H1 (cell line): ENCODE results near the gene ZNF823. TPM values are rescaled to one million over a fixed set of nuclear protein-coding genes. Genes with fewer than 3 reads are reported as not detected.

ENCODE experiments used
- CTCF ChIA-PET: fragments of 300-600 bp; sonication (Branson Sonifier 250); formaldehyde crosslinking; loops from one replicate; lab custom pipeline; 2021; ENCODE audit not compliant: partially characterized antibody; lab: Charles Lee
- POLR2A ChIA-PET: fragments of 300-600 bp; sonication (Branson Sonifier 250); formaldehyde crosslinking; loops from one replicate; lab custom pipeline; 2021; ENCODE audit warnings: inconsistent platforms; ENCODE audit not compliant: partially characterized antibody; lab: Charles Lee
- DNase-seq, 2 experiments: peaks; one replicate each; pipeline versions ENCODE4 v3.0.0 to v3.0.0-alpha.2; 2010 to 2022; ENCODE audit warnings: low spot score in 2 of 2, low read depth in 1 of 2, mixed read lengths in 1 of 2
- FAIRE-seq: peaks from 2 replicates; lab custom pipeline; 2011; peaks lifted over from hg19 to GRCh38; lab: Jason Lieb, UNC
- H2AFZ ChIP-seq: 2 replicates; pipeline ENCODE4 v1.8.1; 2012; ENCODE audit warnings: low read length, inconsistent platforms
- H2AK5ac ChIP-seq: 2 replicates; pipeline ENCODE4 v1.6.1; 2013; ENCODE audit warnings: low read depth, low read length
- H2BK120ac ChIP-seq: replicated peaks from 2 replicates; pipeline ENCODE3; 2013; ENCODE audit warnings: low read depth, low read length, inconsistent platforms
- H2BK12ac ChIP-seq: 2 replicates; pipeline ENCODE4 v1.6.1; 2013; ENCODE audit warnings: low read depth, low read length
- H2BK15ac ChIP-seq: 2 replicates; pipeline ENCODE4 v1.6.1; 2013; ENCODE audit warnings: low read length
- H2BK20ac ChIP-seq: 2 replicates; pipeline ENCODE4 v1.6.1; 2013; ENCODE audit warnings: low read length
- H2BK5ac ChIP-seq: 2 replicates; pipeline ENCODE4 v1.6.1; 2013; ENCODE audit warnings: low read depth, low read length
- H3K14ac ChIP-seq: 2 replicates; pipeline ENCODE4 v1.6.1; 2013; ENCODE audit warnings: inconsistent platforms; ENCODE audit not compliant: insufficient read length
- H3K18ac ChIP-seq: 2 replicates; pipeline ENCODE4 v1.6.1; 2013; ENCODE audit warnings: low read length; ENCODE audit errors: extremely low read depth
- H3K23ac ChIP-seq: 2 replicates; pipeline ENCODE4 v1.6.1; 2013; ENCODE audit warnings: inconsistent platforms; ENCODE audit not compliant: insufficient read length
- H3K23me2 ChIP-seq: 2 replicates; pipeline ENCODE4 v1.6.1; 2013; ENCODE audit warnings: low read depth, low read length
- H3K27ac ChIP-seq: 2 replicates; pipeline ENCODE4 v1.6.1; 2011; ENCODE audit warnings: low read depth, low read length, inconsistent platforms
- H3K27me3 ChIP-seq, 4 experiments: replicated peaks in 1 of 4; 1 replicate in 1 of 4; 2 replicates in 3 of 4; pipeline versions ENCODE4 v1.6.1 to v1.8.1; 2011 to 2013; ENCODE audit warnings: low read length in 3 of 4, mild to moderate bottlenecking in 3 of 4, inconsistent platforms in 2 of 4, mixed read lengths in 2 of 4, moderate library complexity in 1 of 4; ENCODE audit not compliant: control insufficient read depth in 3 of 4, insufficient read depth in 3 of 4; ENCODE audit errors: extremely low read depth in 1 of 4
- H3K36me3 ChIP-seq, 4 experiments: 2 replicates each; pipeline versions ENCODE4 v1.6.1 to v1.8.1; 2011 to 2013; ENCODE audit warnings: mild to moderate bottlenecking in 4 of 4, low read length in 3 of 4, moderate library complexity in 2 of 4, control low read depth in 1 of 4, inconsistent platforms in 1 of 4; ENCODE audit not compliant: insufficient read depth in 4 of 4, control insufficient read depth in 2 of 4
- H3K4ac ChIP-seq: replicated peaks from 2 replicates; pipeline ENCODE3; 2013; ENCODE audit warnings: low read length, low read depth, mixed read lengths, inconsistent platforms; ENCODE audit not compliant: insufficient read length
- H3K4me1 ChIP-seq, 4 experiments: replicated peaks in 1 of 4; 1 replicate in 1 of 4; 2 replicates in 3 of 4; pipeline versions ENCODE4 v1.6.1 to v1.8.1; 2011 to 2013; ENCODE audit warnings: low read length in 3 of 4, inconsistent platforms in 2 of 4, mixed read lengths in 1 of 4; ENCODE audit not compliant: insufficient read depth in 4 of 4, control insufficient read depth in 3 of 4
- H3K4me2 ChIP-seq, 2 experiments: 2 replicates each; pipeline versions ENCODE4 v1.6.1 to v1.8.1; 2011 to 2013; ENCODE audit warnings: low read depth in 2 of 2, low read length in 2 of 2, control low read depth in 1 of 2, inconsistent platforms in 1 of 2, mild to moderate bottlenecking in 1 of 2; ENCODE audit not compliant: insufficient read depth in 1 of 2
- H3K4me3 ChIP-seq, 4 experiments: fragments of 200-600, 300-600 bp in 1 of 4; sonication (generic), shearing (Covaris generic), sonication (Bioruptor Twin) in 1 of 4; 2 replicates each; pipeline versions ENCODE4 v1.5.1 to v1.8.1; 2011 to 2016; ENCODE audit warnings: low read length in 4 of 4, low read depth in 3 of 4, control low read depth in 2 of 4, inconsistent platforms in 2 of 4, mild to moderate bottlenecking in 2 of 4, mixed read lengths in 1 of 4, moderate library complexity in 1 of 4; ENCODE audit not compliant: insufficient read depth in 2 of 4; ENCODE audit errors: extremely low read depth in 1 of 4
- H3K56ac ChIP-seq: replicated peaks from 2 replicates; pipeline ENCODE3; 2013; ENCODE audit warnings: low read depth, mild to moderate bottlenecking, mixed read lengths, low read length, inconsistent platforms; ENCODE audit not compliant: insufficient read length
- H3K79me1 ChIP-seq: 2 replicates; pipeline ENCODE4 v1.6.1; 2013; ENCODE audit warnings: low read depth, low read length, control low read depth
- H3K79me2 ChIP-seq, 2 experiments: 2 replicates each; pipeline versions ENCODE4 v1.6.1 to v1.8.1; 2012 to 2013; ENCODE audit warnings: low read length in 2 of 2, mild to moderate bottlenecking in 2 of 2, inconsistent platforms in 1 of 2; ENCODE audit not compliant: insufficient read depth in 2 of 2, control insufficient read depth in 1 of 2
- H3K9ac ChIP-seq, 4 experiments: replicated peaks in 1 of 4; 1 replicate in 1 of 4; 2 replicates in 3 of 4; pipeline versions ENCODE4 v1.6.1 to v1.8.1; 2011 to 2013; ENCODE audit warnings: low read depth in 3 of 4, low read length in 3 of 4, control low read depth in 2 of 4, mild to moderate bottlenecking in 2 of 4, moderate library complexity in 2 of 4, inconsistent platforms in 1 of 4; ENCODE audit errors: extremely low read depth in 1 of 4
- H3K9me3 ChIP-seq, 2 experiments: 2 replicates each; pipeline versions ENCODE4 v1.6.1 to v1.8.1; 2012 to 2013; ENCODE audit warnings: mild to moderate bottlenecking in 2 of 2, moderate library complexity in 2 of 2, control low read depth in 1 of 2, inconsistent platforms in 1 of 2, low read depth in 1 of 2, low read length in 1 of 2, mixed read lengths in 1 of 2; ENCODE audit not compliant: insufficient read depth in 2 of 2
- H4K20me1 ChIP-seq, 2 experiments: replicated peaks in 1 of 2; 2 replicates each; pipeline versions ENCODE3 to v1.8.1; 2011 to 2013; ENCODE audit warnings: inconsistent platforms in 2 of 2, low read length in 2 of 2, mild to moderate bottlenecking in 1 of 2; ENCODE audit not compliant: insufficient read depth in 2 of 2, control insufficient read depth in 1 of 2
- H4K5ac ChIP-seq: 2 replicates; pipeline ENCODE4 v1.6.1; 2013; ENCODE audit warnings: low read length, low read depth, mixed read lengths, inconsistent platforms; ENCODE audit not compliant: insufficient read length
- H4K8ac ChIP-seq: 2 replicates; pipeline ENCODE4 v1.8.0; 2013; ENCODE audit warnings: mild to moderate bottlenecking, moderate library complexity, low read length, inconsistent platforms; ENCODE audit not compliant: insufficient read depth; ENCODE audit errors: extremely low read depth
- H4K91ac ChIP-seq: replicated peaks from 2 replicates; pipeline ENCODE3; 2013; ENCODE audit warnings: low read length, mixed read lengths, inconsistent platforms; ENCODE audit not compliant: insufficient read length
- HDAC6 ChIP-seq: IDR thresholded peaks from one replicate; pipeline ENCODE4 v1.7.1; 2012; ENCODE audit warnings: low read depth, mild to moderate bottlenecking, inconsistent platforms, low read length, moderate library complexity
- POU5F1 ChIP-seq: IDR thresholded peaks from 2 replicates; pipeline ENCODE4 v1.6.1; 2011; ENCODE audit warnings: low read depth, mild to moderate bottlenecking, low read length, moderate library complexity
- SP2 ChIP-seq: IDR thresholded peaks from 2 replicates; pipeline ENCODE4 v1.6.1; 2012; ENCODE audit warnings: mild to moderate bottlenecking, low read length, inconsistent platforms
- WGBS, 2 experiments: shearing (Covaris generic) in 1 of 2; methylation state at CpG; one replicate each; pipeline versions ENCODE4 v1.1.6 to v1.1.7; 2013 to 2015; ENCODE audit warnings: low lambda C conversion rate in 2 of 2, mixed read lengths in 2 of 2, inconsistent platforms in 1 of 2, low coverage in 1 of 2, missing lambda C conversion rate in 1 of 2; ENCODE audit not compliant: insufficient replicate concordance in 2 of 2, insufficient coverage in 1 of 2, insufficient read length in 1 of 2; ENCODE audit errors: extremely low coverage in 1 of 2, missing lambda C conversion rate in 1 of 2; 5-methylcytosine and 5-hydroxymethylcytosine counted together
- polyA plus RNA-seq, 7 experiments: library from polyadenylated mRNA; depleted of rRNA in 3 of 7; stranded (reverse) in 5 of 7; unstranded in 2 of 7; fragments of >200 nt in 5 of 7; fragments of 200-250 nt in 2 of 7; gene quantifications; 1 replicate in 5 of 7; 2 replicates in 1 of 7; 4 replicates in 1 of 7; pipeline versions ENCODE4 v1.2.1 to v1.2.3, GENCODE V29; 2011 to 2013; ENCODE audit warnings: missing spikeins in 2 of 7, mixed read lengths in 2 of 7
- total RNA-seq: library from RNA; stranded (reverse); fragmentation: NEBNext Ultra II Directional; extraction: Animal tissue kit (Norgen Biotek cat#: 25700); gene quantifications from 2 replicates; pipeline ENCODE4 v1.2.1, GENCODE V29; 2021

ZNF823 gene
- total and polyA plus RNA-seq, 2 of the 8 experiments (the other 6 are each of a cell fraction or from before 2014, with no cell fraction given): 0.73 to 2.4 TPM

DNA sequence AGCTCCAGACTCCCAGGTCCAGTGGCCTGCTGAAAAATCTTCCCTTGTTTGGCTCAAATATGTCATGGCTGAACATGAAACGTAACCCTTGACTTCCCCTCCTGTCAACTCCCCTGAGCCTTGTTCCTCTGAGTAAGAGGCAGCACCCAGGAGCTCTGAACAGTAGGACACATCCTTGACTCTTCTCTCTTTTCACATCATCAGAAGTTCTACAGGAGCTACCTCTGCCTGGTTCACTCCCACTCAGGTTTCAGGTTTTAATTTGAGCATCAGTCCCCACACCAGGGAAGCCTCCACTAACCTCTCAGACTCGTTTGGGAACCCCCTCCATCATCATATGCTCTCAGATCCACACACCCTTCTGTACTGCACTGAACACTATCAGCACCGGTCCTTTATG is 30.3 kb downstream of the ZNF823 start:
- H2AFZ ChIP-seq: no peak overlapping the region
- no peak overlapping the region for H3K27ac ChIP-seq
- FAIRE-seq (no peak), DNase-seq (no peak)
- H3K9ac ChIP-seq: no peak overlapping the region
- no peak overlapping the region for H2BK120ac ChIP-seq
- H2BK15ac ChIP-seq: no peak overlapping the region
- no peak overlapping the region for H3K4me2 ChIP-seq
- no peak overlapping the region for H3K18ac ChIP-seq
- H4K91ac ChIP-seq: no peak overlapping the region
- no peak overlapping the region for H2AK5ac ChIP-seq
- no peak overlapping the region for H4K8ac ChIP-seq
- no peak overlapping the region for H3K56ac ChIP-seq
- no peak overlapping the region for H3K4ac ChIP-seq
- peaks cover 0 to 2% of the 10 kb centered on the region in 2 experiments; a peak in 2 of 4 replicates for H3K9me3 ChIP-seq
- H3K79me2 ChIP-seq: no peaks in the 10 kb centered on the region
- no peak for TF ChIP-seq POU5F1
- TF ChIP-seq SP2: no peak
- no peak for TF ChIP-seq HDAC6
- ChIA-PET CTCF (interaction anchor here (1.4 kb wide), 1 partner anchor 8 kb away, joined by 10 read pairs; no protein-coding TSS in a partner anchor), POLR2A (interaction anchor here (1.5 kb wide), 1 partner anchor 14 kb away, joined by 4 read pairs; no protein-coding TSS in a partner anchor)
- H3K27me3 ChIP-seq: no peaks in the 10 kb centered on the region
- H4K20me1 ChIP-seq: no peaks in the 10 kb centered on the region
- no peak overlapping the region for H4K5ac ChIP-seq
- H2BK12ac ChIP-seq: no peak overlapping the region
- H2BK5ac ChIP-seq: no peak overlapping the region
- H3K36me3 ChIP-seq: no peaks in the 10 kb centered on the region; a peak in 1 of 8 replicates
- H3K23me2 ChIP-seq: no peaks in the 10 kb centered on the region
- H3K23ac ChIP-seq: no peak overlapping the region
- 81% methylated on average over 3 of the region's 3 CpGs; no CpG with 5 or more reads in 1 of the 2 experiments for WGBS, 2 experiments
- no peaks in the 10 kb centered on the region for H3K79me1 ChIP-seq
- no peak overlapping the region for H2BK20ac ChIP-seq
- H3K4me3 ChIP-seq: no peak overlapping the region
- H3K4me1 ChIP-seq: no peaks in the 10 kb centered on the region
- no peak overlapping the region for H3K14ac ChIP-seq
